ENCODE data around the gene TLE4. TPM values are rescaled to one million over a fixed set of nuclear protein-coding genes. Genes with fewer than 3 reads are reported as not detected.
"Not testable (repeated sequence)": the region's sequence is repeated elsewhere in the genome, so short reads cannot be mapped to it uniquely, and the experiment has no call there.

Gene TLE4
- total and polyA plus RNA-seq, 8 donors: 21.6 to 38.3 (median 33.8) TPM

DNA sequence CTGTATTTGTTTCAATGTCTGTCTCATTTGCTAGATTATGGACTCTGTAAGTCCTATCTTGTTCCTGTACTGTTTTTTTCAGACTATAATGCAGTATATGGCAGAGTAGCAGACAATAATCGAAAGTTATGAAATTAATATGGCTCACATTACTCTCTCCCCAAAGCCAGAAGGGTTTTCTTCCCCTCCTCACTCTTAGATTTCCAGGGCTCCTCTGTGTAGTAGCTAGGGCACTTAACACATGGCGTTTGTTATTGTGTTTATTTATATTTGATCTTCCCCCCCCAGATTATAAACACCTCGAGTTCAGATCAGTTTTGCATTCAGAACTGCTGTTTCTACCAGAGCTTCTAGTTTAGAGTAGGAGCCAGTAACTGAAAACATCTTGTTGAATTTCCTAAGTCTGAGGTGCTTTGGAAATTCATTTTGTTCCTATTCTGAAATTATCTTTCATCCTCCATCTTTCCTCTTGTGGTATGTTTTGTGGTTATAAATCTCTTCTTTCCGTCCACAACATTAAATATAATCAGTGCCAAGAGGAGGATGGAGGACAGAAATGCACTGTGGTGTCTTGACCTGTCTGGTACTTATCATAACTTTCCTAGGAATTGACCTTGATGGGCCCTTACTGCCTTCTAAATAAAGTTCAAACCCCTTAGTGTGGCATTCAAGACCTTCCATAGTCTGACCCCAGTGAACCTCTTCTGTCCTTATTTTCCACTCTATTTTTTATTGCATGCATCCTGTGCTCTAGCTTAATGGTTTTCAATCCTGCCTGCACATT, 27.0 kb downstream of the TLE4 start:
- no peak for DNase-seq
- Histone ChIP-seq H3K9me3 (peaks cover 0 to 4% of the 10 kb centered on the region in 2 donors), H3K4me1 (peaks cover 0 to 4% of the 10 kb centered on the region in 2 donors), H3K27ac (no peak overlapping the region), H3K36me3 (no peaks in the 10 kb centered on the region), H3K4me3 (no peak overlapping the region), H3K27me3 (no peaks in the 10 kb centered on the region)
- intact Hi-C loops (cut with DNase I): no loop called here
- no peak for ATAC-seq
- TF ChIP-seq CTCF (IDR thresholded peaks at IDR 0.05): no peak

DNA sequence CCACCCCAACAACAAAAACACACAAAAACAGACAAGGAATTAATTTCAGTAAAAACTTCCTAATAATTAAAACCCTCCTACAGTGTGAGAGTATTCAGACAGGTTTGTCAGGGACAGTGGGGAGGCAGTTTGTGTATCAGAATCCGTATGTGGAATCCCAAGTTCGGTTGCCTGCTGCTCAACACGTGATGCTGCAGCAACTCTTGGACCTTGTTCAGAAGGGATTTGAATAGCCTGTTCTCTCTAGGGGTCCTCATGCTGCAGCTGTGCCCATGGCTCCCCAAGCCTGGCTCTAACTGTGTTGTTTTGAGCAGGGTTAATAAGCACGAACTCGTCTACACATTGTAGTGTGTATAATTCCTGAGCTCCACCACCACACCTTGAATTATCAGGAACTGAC, 28.7 kb downstream of the TLE4 start:
- Histone ChIP-seq H3K4me1 (peaks cover 0 to 4% of the 10 kb centered on the region in 2 donors), H3K27me3 (no peaks in the 10 kb centered on the region), H3K27ac (no peak overlapping the region), H3K4me3 (no peak overlapping the region), H3K36me3 (no peaks in the 10 kb centered on the region), H3K9me3 (peaks cover 0 to 4% of the 10 kb centered on the region in 2 donors)
- intact Hi-C loops (cut with DNase I): no loop called here
- ATAC-seq: no peak
- TF ChIP-seq CTCF (IDR thresholded peaks at IDR 0.05): no peak
- DNase-seq: no peak

DNA sequence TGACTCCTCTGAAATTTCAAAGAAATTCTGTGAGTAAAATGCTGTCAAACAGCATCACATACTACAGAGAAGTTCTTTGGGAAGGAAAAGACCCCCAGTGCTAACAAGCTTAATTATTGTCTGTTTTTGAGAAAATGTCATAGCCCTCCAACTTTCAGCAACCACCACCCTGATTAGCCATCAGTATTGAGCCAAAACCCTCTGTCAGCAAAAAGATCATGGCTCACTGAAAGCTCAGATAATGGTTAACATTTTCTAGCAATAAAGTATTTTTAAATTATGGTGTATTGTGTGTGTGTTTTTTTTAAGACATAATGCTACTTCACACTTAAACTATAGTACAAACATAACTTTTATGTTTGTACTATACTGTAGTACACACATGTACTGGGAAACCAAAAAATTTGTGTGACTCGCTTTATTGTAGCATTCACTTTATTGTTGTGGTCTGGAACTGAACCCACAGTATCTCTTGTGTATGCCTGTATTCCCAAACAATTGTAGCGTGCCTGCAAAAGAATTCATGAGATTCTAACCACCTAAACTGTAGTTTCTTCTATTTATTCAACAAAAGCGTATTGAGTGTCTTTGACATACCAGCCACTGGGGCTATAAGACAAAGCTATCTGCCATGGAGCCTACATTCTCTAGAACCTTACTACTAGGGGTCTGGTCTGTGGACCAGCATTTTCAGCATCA, 31.6 kb downstream of the TLE4 start:
- Histone ChIP-seq H3K27me3 (no peaks in the 10 kb centered on the region), H3K9me3 (peaks cover 0 to 4% of the 10 kb centered on the region in 2 donors), H3K4me1 (no peaks in the 10 kb centered on the region), H3K4me3 (no peak overlapping the region), H3K36me3 (no peaks in the 10 kb centered on the region), H3K27ac (no peak overlapping the region)
- no peak for TF ChIP-seq CTCF (IDR thresholded peaks at IDR 0.05)
- no peak for DNase-seq
- no peak for ATAC-seq
- intact Hi-C loops (cut with DNase I): no loop called here

- Histone ChIP-seq H3K4me3 (no peak overlapping the region), H3K27ac (no peak overlapping the region), H3K9me3 (peaks cover 0 to 4% of the 10 kb centered on the region in 2 donors), H3K36me3 (no peaks in the 10 kb centered on the region), H3K4me1 (no peaks in the 10 kb centered on the region), H3K27me3 (no peaks in the 10 kb centered on the region)
- ATAC-seq (no peak), DNase-seq (no peak)
- TF ChIP-seq CTCF (IDR thresholded peaks at IDR 0.05): no peak
- intact Hi-C loops (cut with DNase I): no loop called here
These were observed 32.4 kb downstream of the TLE4 start for GRCh38 chr9:79604149-79604548.

DNA sequence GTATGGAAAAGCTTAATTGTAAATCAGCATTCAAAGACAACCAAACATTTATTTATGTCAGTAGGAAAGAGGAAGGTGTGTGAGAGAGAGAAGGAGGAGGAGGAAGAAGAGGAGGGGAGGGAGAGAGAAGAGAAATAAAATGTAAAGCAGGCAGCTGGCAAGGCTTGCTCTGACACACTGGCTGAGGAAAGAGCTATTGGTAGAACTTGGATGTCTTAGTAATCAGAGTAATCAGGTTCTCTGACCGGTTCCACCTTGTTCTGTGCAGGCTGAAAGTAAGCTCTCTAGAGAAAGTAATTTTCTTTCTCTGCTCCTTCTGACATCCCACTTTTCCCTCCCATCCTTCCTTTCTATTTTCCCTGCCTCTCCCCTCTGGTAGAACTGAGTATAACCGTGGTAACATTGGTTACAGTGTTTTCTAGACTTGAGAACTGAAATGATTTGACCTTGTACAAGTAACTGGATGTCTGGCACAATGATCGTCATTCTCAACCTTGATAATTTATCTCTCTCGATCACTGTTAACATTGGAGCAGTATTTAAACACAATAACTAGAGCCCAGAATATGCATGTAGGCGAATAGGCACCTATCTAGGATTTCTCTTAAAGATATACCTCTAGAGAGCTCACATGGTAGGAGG, 33.3 kb downstream of the TLE4 start:
- ATAC-seq: no peak
- DNase-seq: no peak
- no peak for TF ChIP-seq CTCF (IDR thresholded peaks at IDR 0.05)
- Histone ChIP-seq H3K9me3 (peaks cover 0 to 4% of the 10 kb centered on the region in 2 donors), H3K4me3 (no peak overlapping the region), H3K36me3 (no peaks in the 10 kb centered on the region), H3K4me1 (peaks cover 0 to 7% of the 10 kb centered on the region in 2 donors), H3K27me3 (no peaks in the 10 kb centered on the region), H3K27ac (no peak overlapping the region)
- intact Hi-C loops (cut with DNase I): no loop called here

GRCh38 chr9:79606529-79606928, 34.8 kb downstream of the TLE4 start:
- H3K9me3 ChIP-seq; intact Hi-C loops (cut with DNase I); H3K4me3 ChIP-seq; H3K27me3 ChIP-seq; ATAC-seq; DNase-seq; H3K27ac ChIP-seq; H3K36me3 ChIP-seq: not testable (repeated sequence)
- H3K4me1 ChIP-seq: peaks cover 0 to 22% of the 10 kb centered on the region in 2 donors
